Measurements from ENCODE around the gene NME7. TPM values are rescaled to one million over a fixed set of nuclear protein-coding genes. Genes with fewer than 3 reads are reported as not detected.
"Not testable (repeated sequence)": the region's sequence is repeated elsewhere in the genome, so short reads cannot be mapped to it uniquely, and the experiment has no call there.

The NME7 gene
- total RNA-seq, 4 donors from 2014 or later, result 1.9 to 15.9 (median 8.3) TPM

DNA sequence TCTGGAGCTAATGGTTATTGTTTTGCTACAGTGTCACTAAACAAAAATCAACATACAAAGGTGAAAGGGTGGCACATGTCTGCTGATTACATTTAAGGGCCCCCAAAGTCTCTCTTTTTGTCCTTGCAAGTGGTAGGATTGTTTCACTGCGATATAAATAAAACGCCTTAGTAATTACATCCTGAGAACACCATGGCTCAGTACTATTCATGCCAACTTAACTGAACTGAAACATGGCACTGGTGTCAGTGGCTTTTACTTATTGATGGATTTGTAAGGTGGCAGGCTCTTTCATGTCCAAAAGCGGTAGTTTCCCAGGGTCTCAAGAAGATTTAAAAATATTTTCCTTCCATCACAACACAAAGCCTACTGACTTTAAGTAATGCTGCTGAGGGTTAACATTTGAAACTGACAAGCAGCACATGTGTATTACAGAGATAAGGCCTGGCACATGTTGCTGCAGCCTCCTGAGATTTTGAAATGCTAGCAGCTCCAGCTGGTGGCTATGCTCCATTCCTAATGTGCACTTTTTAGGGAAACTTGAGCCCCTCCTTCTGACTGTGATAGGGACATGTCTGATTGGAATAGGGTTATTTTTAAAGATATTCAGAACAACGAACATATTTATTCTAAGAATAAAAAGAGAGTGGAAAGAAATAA lies 174.3 kb downstream of the NME7 start:
- WGBS, 2 donors (ENCODE audit: low coverage in 1 of 2), result 73 to 89% methylated on average over 3 to 4 of the region's 4 CpGs
- H3K27me3 ChIP-seq, result no peaks in the 10 kb centered on the region
- H3K4me3 ChIP-seq, result no peak overlapping the region
- no peaks in the 10 kb centered on the region for H3K4me1 ChIP-seq
- H3K27ac ChIP-seq, result no peak overlapping the region
- in situ Hi-C loops (cut with MboI; ENCODE audit: low pct_ligation_motif_present in 1 of 4, low pct_unique_long_range_greater_than_20kb in 1 of 4, low sequenced_read_pairs in 3 of 4) (no loop called here), intact Hi-C loops (cut with DNase I; ENCODE audit: low total_unique reads) (no loop called here)
- H3K36me3 ChIP-seq, result no peaks in the 10 kb centered on the region
- H3K9me3 ChIP-seq, result no peaks in the 10 kb centered on the region
- no peak for DNase-seq
- TF ChIP-seq POLR2AphosphoS5 (IDR thresholded peaks at IDR 0.05) (no peak), POLR2A (IDR thresholded peaks at IDR 0.05) (no peak), EP300 (IDR thresholded peaks at IDR 0.05; ENCODE audit: low read depth) (no peak)
- TF ChIP-seq, protein P1, sequence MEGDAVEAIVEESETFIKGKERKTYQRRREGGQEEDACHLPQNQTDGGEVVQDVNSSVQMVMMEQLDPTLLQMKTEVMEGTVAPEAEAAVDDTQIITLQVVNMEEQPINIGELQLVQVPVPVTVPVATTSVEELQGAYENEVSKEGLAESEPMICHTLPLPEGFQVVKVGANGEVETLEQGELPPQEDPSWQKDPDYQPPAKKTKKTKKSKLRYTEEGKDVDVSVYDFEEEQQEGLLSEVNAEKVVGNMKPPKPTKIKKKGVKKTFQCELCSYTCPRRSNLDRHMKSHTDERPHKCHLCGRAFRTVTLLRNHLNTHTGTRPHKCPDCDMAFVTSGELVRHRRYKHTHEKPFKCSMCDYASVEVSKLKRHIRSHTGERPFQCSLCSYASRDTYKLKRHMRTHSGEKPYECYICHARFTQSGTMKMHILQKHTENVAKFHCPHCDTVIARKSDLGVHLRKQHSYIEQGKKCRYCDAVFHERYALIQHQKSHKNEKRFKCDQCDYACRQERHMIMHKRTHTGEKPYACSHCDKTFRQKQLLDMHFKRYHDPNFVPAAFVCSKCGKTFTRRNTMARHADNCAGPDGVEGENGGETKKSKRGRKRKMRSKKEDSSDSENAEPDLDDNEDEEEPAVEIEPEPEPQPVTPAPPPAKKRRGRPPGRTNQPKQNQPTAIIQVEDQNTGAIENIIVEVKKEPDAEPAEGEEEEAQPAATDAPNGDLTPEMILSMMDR (IDR thresholded peaks at IDR 0.05), result no peak

DNA sequence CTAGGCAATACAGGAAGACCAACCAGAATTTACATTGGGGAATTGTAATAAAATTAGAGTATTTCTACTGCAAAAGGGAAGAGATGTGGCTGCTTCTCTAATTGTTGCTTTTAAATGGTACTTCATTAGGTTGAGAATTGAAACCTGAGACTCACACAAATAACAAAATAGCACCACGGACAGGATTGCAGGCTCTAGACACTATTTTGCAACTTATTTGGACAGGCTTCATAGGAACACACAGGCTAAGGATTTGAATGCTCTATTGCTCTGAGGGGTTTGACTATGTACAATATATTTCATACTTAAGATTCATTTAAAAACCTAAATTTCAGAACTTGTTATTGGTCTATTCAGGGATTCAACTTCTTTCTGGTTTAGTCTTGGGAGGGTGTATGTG lies 181.5 kb downstream of the NME7 start:
- 83 to 92% methylated on average over 1 of the region's 1 CpG for WGBS, 2 donors (ENCODE audit: low coverage in 1 of 2)
- no peak overlapping the region for H3K4me3 ChIP-seq
- H3K4me1 ChIP-seq, result no peaks in the 10 kb centered on the region
- H3K36me3 ChIP-seq, result no peaks in the 10 kb centered on the region
- intact Hi-C loops (cut with DNase I; ENCODE audit: low total_unique reads) (no loop called here), in situ Hi-C loops (cut with MboI; ENCODE audit: low pct_ligation_motif_present in 1 of 4, low pct_unique_long_range_greater_than_20kb in 1 of 4, low sequenced_read_pairs in 3 of 4) (no loop called here)
- H3K9me3 ChIP-seq, result no peaks in the 10 kb centered on the region
- no peaks in the 10 kb centered on the region for H3K27me3 ChIP-seq
- DNase-seq, result no peak
- H3K27ac ChIP-seq, result no peak overlapping the region
- TF ChIP-seq EP300 (IDR thresholded peaks at IDR 0.05; ENCODE audit: low read depth) (no peak), POLR2A (IDR thresholded peaks at IDR 0.05) (no peak), POLR2AphosphoS5 (IDR thresholded peaks at IDR 0.05) (no peak)
- TF ChIP-seq, protein P1 (IDR thresholded peaks at IDR 0.05), result no peak

DNA sequence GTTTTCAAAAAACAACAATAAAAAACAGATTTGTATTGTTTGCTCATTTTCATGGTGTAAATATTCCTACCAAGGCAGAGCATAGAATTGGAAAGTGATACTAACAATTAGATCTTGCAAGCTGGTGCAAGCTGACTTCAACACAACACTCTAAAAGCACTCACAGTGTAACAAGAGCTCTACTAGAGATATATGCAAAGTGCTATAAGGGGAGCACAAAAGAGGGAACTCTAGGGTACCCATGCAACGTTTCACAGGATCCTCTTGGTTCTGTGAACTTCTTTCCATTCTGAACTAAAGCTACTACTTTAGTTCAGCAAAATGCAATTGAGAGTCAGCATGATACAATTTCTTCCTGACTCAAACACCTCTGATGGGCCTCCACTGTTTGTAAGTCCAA lies 182.8 kb downstream of the NME7 start:
- H3K27me3 ChIP-seq, result no peaks in the 10 kb centered on the region
- no peak overlapping the region for H3K27ac ChIP-seq
- intact Hi-C loops (cut with DNase I; ENCODE audit: low total_unique reads), result no loop called here
- 36 to 50% methylated on average over 1 of the region's 1 CpG for WGBS, 2 donors (ENCODE audit: low coverage in 1 of 2)
- H3K36me3 ChIP-seq, result no peaks in the 10 kb centered on the region
- TF ChIP-seq, protein P1 (IDR thresholded peaks at IDR 0.05), result no peak
- TF ChIP-seq EP300 (IDR thresholded peaks at IDR 0.05; ENCODE audit: low read depth) (no peak), POLR2A (IDR thresholded peaks at IDR 0.05) (no peak), POLR2AphosphoS5 (IDR thresholded peaks at IDR 0.05) (no peak)
- no peak for DNase-seq
- H3K4me3 ChIP-seq, result no peak overlapping the region
- in situ Hi-C loops (cut with MboI; ENCODE audit: low pct_ligation_motif_present in 1 of 4, low pct_unique_long_range_greater_than_20kb in 1 of 4, low sequenced_read_pairs in 3 of 4), result no loop called here
- no peaks in the 10 kb centered on the region for H3K9me3 ChIP-seq
- no peaks in the 10 kb centered on the region for H3K4me1 ChIP-seq

DNA sequence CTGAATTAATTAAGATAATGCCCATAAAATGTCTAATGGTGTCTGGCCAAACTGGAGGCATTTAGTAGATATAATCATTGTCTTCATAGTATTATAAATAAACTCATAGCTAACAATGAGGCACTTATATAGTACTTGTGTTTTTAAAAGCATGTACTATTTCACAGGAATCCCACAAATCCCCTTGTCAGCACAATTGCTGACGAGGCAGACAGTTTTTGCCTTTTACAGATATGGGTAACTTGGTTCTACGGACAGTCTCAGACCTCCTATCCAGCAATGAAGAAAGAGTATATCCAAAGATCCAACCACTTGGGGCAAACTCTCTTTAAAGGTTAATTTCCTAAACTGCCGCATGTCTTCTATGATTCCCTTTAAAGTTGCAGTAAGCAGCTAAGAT lies 187.4 kb downstream of the NME7 start:
- H3K27ac ChIP-seq, result no peak overlapping the region
- H3K4me3 ChIP-seq, result no peak overlapping the region
- no peaks in the 10 kb centered on the region for H3K27me3 ChIP-seq
- H3K9me3 ChIP-seq, result no peaks in the 10 kb centered on the region
- in situ Hi-C loops (cut with MboI; ENCODE audit: low pct_ligation_motif_present in 1 of 4, low pct_unique_long_range_greater_than_20kb in 1 of 4, low sequenced_read_pairs in 3 of 4) (no loop called here), intact Hi-C loops (cut with DNase I; ENCODE audit: low total_unique reads) (no loop called here)
- H3K36me3 ChIP-seq, result no peaks in the 10 kb centered on the region
- no peak for DNase-seq
- H3K4me1 ChIP-seq, result no peaks in the 10 kb centered on the region
- TF ChIP-seq POLR2A (IDR thresholded peaks at IDR 0.05), result no peak
- no peak for TF ChIP-seq POLR2AphosphoS5 (IDR thresholded peaks at IDR 0.05)
- TF ChIP-seq EP300 (IDR thresholded peaks at IDR 0.05; ENCODE audit: low read depth), result no peak
- TF ChIP-seq, protein P1 (IDR thresholded peaks at IDR 0.05), result no peak
- WGBS, 2 donors (ENCODE audit: low coverage in 1 of 2), result 92 to 96% methylated on average over 3 of the region's 3 CpGs

DNA sequence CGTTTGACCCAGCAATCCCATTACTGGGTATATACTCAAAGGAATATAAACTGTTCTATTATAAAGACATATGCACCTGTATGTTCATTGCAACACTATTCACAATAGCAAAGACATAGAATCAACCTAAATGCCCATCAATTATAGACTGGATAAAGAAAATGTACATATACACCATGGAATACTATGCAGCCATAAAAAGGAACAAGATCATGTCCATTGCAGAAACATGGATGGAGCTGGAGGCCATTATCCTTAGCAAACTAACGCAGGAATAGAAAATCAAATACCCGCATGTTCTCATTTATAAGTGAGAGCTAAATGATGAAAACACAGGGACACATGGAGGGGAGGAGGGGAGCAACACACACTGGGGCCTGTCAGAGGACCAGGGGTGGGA lies 188.2 kb downstream of the NME7 start:
- H3K4me1 ChIP-seq; H3K27me3 ChIP-seq; intact Hi-C loops (cut with DNase I; ENCODE audit: low total_unique reads); H3K27ac ChIP-seq; DNase-seq; H3K4me3 ChIP-seq; H3K9me3 ChIP-seq; H3K36me3 ChIP-seq: not testable (repeated sequence)
- in situ Hi-C loops (cut with MboI; ENCODE audit: low pct_ligation_motif_present in 1 of 4, low pct_unique_long_range_greater_than_20kb in 1 of 4, low sequenced_read_pairs in 3 of 4), result loop anchor here in 1 of 4 donors (10.0 kb wide), 1 partner anchor 145 kb away; no protein-coding TSS in a partner anchor
- 98 to 100% methylated on average over 1 to 3 of the region's 3 CpGs for WGBS, 2 donors (ENCODE audit: low coverage in 1 of 2)
